ENCODE results near the gene ATP10A.
"Not testable (repeated sequence)": the region's sequence is repeated elsewhere in the genome, so short reads cannot be mapped to it uniquely, and the experiment has no call there.

ATP10A gene

GRCh38 chr15:25880877-25881276 is 17.8 kb upstream of the ATP10A start:
- FAIRE-seq = not testable (repeated sequence)

- no peak for FAIRE-seq
Observed at GRCh38 chr15:25880411-25880810, 17.3 kb upstream of the ATP10A start.

GRCh38 chr15:25879438-25879837 is 16.3 kb upstream of the ATP10A start:
- no peak for FAIRE-seq

GRCh38 chr15:25877681-25878080 is 14.6 kb upstream of the ATP10A start:
- FAIRE-seq = no peak

GRCh38 chr15:25876231-25877140 is 13.4 kb upstream of the ATP10A start:
- no peak for FAIRE-seq

- FAIRE-seq = no peak
Observed at GRCh38 chr15:25875566-25875965, 12.4 kb upstream of the ATP10A start.

- FAIRE-seq = peak; percentile 97
Observed at GRCh38 chr15:25874379-25874778, 11.3 kb upstream of the ATP10A start.

GRCh38 chr15:25871403-25871802 is 8.3 kb upstream of the ATP10A start:
- no peak for FAIRE-seq

GRCh38 chr15:25870938-25871337 is 7.8 kb upstream of the ATP10A start:
- no peak for FAIRE-seq

GRCh38 chr15:25869701-25870100 is 6.6 kb upstream of the ATP10A start:
- no peak for FAIRE-seq

GRCh38 chr15:25866874-25867273 is 3.7 kb upstream of the ATP10A start:
- FAIRE-seq = no peak

- no peak for FAIRE-seq
Observed at GRCh38 chr15:25866251-25866650, 3.1 kb upstream of the ATP10A start.

- no peak for FAIRE-seq
Observed at GRCh38 chr15:25864966-25865365, 1.8 kb upstream of the ATP10A start.

- FAIRE-seq = no peak
Observed at GRCh38 chr15:25863968-25864580, 947 bp upstream of the ATP10A start.

GRCh38 chr15:25862472-25863110 is 536 bp downstream of the ATP10A start:
- no peak for FAIRE-seq

- no peak for FAIRE-seq
Observed at GRCh38 chr15:25862071-25862471, 1.1 kb downstream of the ATP10A start.

- FAIRE-seq = no peak
Observed at GRCh38 chr15:25860885-25861866, 2.0 kb downstream of the ATP10A start.

- FAIRE-seq = no peak
Observed at GRCh38 chr15:25859838-25860645, 3.1 kb downstream of the ATP10A start.

GRCh38 chr15:25858952-25859760 is 4.0 kb downstream of the ATP10A start:
- no peak for FAIRE-seq

GRCh38 chr15:25856059-25856458 is 7.1 kb downstream of the ATP10A start:
- not testable (repeated sequence) for FAIRE-seq

All from G401.6 (cell line).